Stimulated activated CD4-positive, alpha-beta T cell treated with anti-CD3 and anti-CD28 coated beads, Interleukin-1b, Interleukin-23, amount 100 ng/mL, for 4 hours (primary cell): ENCODE measurements around the gene MAPK13.

Source experiments
- DNase-seq, 2 donors: peaks; one replicate each; pipeline ENCODE4 v3.0.0-alpha.2; 2020; ENCODE audit warnings: low read depth in 2 of 2

The MAPK13 gene

DNA sequence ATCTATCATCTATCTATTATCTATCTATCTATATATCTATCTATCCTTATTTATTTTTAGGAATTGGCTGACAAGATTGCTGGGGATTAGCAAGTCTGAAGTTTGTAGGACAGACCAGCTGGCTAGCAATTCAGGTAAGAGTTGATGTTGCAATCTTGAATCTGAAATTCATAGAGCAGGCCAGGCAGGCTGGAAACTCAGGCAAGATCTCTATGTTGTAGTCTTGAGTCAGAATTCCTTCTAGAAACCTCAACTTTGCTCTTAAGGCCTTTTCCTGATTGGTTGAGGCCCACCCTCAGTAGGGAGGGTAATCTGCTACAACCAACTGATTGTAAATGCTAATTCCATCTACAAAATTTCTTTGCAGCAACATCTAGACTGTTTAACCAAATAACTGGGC, 19.2 kb downstream of the MAPK13 start:
- DNase-seq: no peak

DNA sequence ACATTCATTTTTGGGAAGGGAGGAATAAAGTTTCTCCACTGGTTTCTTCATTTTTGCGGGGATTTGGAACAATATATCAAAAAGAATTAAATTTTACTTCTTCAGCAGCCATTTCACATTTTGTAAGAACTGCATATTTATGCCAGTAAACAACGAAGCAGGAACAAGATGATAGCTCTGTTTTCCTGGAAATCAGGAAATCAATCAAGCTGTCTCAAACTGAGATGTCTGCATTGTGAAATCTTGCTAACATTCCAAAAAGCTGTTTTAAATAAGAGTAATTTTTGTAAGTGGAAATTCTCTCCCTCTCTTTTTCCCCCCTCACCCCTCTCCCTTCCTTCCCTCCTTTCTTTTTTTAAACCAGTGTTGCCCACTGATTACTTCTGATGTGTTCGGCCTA, 20.0 kb downstream of the MAPK13 start:
- DNase-seq: no peak

DNA sequence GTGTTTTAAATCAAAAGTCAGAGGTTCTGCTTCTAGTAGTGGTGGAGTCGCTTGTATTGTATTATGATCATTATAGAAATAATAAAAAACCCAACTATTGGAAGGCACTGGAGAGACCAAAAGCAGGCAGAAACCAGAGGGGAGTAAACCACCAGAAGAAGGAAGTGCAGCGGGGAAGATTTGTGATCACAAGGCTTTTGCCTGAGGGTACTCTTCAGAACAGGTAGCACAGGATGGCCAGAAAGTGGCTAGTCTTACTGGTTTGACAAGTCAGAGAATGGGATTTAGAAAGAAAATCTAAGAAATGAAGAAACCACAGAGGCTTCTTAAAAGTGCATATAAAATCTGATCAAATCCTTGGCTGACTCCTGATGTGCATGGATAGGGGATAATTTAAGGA, 24.0 kb downstream of the MAPK13 start:
- no peak for DNase-seq

DNA sequence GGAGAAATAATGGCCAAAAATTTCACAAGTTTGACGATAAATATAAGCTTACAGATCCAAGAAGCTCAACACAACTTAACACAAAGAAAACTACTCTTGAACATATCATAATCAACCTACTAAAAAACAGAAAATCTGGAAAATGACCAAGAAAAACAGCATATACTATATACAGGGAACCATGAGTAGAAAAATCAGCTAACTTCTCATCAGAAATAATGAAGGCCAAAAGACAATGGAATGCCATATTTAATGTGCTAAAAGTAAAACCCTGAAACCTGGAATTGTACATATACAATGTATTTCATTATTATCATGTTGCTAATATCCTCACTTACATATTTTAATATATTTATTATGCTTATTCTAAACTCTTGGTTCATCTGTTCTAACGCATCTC, 25.3 kb downstream of the MAPK13 start:
- no peak for DNase-seq

DNA sequence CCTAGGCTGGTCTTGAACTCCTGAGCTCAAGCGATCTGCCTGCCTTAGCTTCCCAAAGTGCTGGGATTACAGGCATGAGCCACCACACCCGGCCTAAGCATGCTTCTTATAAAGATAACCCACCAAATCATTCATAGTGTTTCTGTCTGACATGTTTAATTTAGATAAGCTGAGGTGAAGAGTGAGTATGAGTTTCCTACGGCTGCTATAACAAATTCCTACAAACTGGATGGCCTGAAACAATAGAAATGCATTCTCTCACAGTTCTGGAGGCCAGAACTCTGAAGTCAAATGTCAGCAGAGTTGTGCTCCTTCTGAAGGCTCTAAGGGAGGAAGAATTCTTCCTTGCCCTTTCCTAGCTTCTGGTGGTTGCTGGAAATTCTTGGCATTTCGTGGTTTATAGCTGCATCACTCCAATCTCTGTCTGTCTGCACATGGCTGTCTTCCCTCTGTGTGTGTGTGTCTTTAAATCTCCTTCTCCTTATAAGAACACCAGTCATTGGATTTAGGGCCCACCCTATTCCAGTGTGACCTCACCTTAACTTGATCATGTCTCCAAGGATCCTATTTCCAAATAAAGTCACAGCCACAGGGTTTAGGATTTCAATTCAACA, 29.9 kb downstream of the MAPK13 start:
- no peak for DNase-seq

DNA sequence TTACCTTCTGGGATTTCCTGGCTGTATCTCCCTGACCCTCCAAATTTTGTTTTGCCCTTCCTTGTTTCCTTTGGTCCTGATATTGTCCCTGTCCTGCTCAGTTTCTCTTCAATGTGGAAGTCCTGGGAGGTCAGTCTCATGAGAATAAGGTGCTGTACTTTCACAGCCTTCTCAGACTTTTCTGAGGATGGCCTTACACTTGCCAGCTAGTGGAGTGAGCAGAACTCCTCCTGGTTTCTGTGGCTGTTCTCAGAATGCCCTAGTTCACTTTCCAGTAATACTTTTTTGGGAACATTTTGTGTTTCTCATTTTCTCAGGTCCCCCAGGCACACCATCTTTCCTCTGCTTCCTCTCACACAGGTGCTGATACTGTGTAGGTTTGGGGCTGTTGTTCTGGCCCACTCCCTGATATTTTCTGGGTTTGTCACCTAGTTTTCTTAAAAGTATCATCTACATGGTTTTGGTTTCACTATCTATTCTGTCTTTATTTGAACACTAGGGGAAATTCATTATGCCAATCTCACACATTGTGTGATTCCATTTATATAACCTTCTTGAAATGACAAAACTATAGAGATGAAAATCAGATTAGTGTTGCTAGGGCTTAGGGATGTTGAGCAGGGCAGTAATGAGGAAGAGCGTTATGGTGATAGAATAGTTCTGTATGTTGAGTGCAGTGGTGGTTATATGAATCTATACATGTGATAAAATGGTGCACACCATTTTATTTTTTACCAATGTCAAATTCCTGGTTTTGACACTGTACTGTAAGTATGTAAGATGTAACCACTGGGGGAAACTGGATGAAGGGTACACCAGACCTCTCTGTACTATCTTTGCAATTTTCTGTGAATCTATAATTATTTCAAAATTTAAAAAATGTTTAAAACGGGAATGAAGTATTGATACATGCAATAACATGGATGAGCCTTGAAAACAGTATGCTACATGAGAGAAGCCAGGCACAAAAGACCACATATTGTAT, 39.0 kb downstream of the MAPK13 start:
- no peak for DNase-seq

DNA sequence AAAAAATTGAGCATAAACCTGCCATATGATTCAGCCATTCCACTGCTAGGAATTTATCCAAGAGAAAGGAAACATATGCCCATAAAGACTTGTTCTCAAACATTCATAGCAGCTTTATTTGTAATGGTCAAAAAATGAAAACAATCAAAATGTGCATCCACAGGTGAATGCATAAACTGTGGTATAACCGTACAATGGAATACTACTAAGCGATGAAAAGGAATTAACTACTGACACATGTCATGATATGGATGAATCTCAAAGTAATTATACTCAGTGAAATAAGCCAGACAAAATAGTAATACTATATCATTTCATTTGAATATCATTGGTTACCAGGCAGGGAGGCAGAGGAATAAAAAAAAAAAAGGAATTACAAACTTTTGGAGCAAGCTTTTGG, 40.4 kb downstream of the MAPK13 start:
- DNase-seq: no peak

DNA sequence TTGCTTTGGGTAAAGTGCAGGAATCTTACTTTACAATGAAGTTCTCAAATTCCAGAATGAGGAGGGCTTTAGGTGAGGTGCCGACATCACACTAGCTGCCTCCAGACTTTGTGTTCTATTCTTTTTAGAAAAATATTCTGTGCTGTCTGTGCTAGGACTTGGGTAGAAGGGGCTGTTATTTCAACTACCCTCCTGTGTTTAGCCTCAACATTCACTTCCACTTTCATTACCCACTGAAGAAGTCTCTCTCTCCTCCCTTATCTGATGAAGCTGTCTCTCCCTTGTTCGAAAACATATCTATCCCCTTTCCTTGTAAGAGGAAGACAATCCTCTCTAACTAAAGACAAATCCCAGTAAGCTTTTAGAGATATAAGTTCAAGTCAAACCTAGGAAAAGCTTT, 41.3 kb downstream of the MAPK13 start:
- DNase-seq: no peak

DNA sequence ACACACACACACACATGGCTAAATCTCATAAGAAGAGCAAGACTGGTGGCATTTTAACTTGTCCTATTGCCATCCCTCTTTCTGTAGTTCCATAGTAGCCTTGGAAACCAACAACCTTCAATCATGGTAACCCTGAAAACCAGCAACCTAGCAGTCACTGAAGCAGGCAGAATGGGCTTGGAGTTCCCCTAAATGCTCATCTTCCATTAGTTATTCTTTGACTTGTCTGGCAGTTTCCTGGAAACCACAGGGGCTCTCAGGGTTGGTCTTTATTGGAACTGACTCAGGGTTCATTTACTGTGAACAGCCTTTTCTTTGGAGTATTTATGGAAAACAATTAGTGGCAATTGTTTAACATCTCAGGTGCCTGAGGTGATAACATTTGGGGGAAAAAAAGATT, 46.9 kb downstream of the MAPK13 start:
- no peak for DNase-seq

DNA sequence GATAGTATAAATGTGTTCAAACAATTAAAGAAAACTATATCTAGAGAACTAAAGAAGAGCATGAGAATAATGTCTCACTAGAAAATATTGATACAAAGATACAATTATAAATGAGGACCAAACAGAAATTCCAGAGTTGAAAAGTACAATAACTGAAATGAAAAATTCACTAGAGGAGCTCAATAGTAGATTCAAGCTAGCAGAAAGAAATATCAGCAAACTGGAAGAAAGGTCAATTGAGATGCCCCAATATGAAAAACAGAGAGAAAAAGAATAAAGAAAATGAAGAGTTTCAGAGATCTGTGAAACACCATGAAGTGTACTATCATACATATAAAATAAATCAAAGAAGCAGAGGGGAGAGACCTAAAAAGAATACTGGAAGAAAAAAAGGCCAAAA, 48.2 kb downstream of the MAPK13 start:
- DNase-seq: no peak

DNA sequence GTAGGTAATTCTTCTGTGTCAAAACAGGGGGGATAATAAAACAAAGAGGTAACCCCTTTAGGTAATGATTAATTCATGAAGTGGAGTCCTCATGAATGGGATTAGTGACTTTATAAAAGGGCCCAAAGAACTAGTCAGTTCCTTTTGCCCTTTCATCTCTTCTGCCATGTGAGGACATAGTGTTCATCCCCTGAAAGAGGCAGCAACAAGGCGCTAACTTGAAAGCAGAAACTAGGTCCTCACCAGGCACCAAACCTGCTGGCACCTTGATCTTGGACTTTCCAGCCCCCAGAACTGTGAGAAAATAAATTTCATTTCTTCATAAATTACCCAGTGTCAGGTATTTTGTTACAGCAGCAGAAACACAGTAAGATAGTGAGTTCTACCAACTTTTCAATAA, 49.8 kb downstream of the MAPK13 start:
- no peak for DNase-seq

DNA sequence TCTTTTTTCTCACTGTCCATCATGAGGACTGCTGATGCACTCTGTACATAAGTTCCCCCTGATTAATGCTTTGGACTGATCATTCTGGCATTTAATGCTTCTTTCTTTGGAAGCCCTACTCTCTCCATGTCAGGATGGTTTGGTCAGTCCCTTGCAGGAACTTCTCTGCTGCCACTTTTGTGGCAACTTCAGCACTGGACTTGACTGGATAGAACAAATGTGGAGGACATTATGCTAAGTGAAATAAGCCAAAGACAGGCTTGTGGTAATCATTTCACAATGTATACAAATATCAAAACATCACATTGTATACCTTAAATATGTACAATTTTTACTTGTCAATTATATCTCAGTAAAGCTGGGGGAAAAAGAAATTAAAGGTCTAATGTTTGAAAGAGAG, 54.0 kb downstream of the MAPK13 start:
- no peak for DNase-seq

DNA sequence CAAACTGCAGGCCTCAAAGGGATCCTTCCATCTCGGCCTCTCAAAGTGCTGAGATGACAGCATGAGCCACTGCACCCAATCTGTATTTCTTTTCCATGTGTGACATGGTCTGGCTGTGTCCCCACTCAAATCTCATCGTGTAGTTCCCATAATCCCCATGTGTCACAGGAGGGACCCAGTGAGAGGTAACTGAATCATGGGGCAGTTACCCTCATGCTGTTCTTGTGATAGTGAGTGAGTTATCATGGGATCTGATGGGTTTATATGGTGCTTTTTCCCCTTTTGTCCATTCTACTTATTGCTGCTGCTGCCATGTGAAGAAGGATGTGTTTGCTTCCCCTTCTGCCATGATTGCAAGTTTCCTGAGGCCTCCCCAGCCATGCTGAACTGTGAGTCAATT, 55.9 kb downstream of the MAPK13 start:
- DNase-seq: no peak

DNA sequence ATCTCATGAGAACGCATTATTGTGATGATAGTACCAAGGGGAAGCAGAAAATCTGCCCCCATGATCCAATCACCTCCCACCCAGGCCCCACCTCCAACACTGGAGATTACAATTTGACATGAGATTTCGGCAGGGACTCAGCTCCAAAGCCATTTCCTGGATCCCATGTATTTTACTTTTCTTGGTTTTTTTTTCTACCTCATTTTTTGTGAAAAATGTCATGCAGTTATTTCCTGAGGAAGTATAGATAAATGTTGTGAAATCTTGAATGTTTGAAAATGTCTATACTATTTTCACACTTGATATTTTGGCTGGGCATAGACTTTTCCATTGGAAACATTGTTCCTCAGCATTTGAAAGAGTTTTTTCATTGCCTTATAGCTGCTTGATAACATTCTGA, 57.1 kb downstream of the MAPK13 start:
- DNase-seq: no peak
